Measurements from ENCODE around the gene PTPRT.
"Not testable (repeated sequence)": the region's sequence is repeated elsewhere in the genome, so short reads cannot be mapped to it uniquely, and the experiment has no call there.

PTPRT gene

GRCh38 chr20:42923348-42923918 is 266.3 kb downstream of the PTPRT start:
- in situ Hi-C loops (cut with MboI; ENCODE audit: low sequenced_read_pairs) = no loop called here

- in situ Hi-C loops (cut with MboI; ENCODE audit: low sequenced_read_pairs) = no loop called here
Measured at GRCh38 chr20:42920776-42921175, 268.9 kb downstream of the PTPRT start.

GRCh38 chr20:42919316-42919715 is 270.4 kb downstream of the PTPRT start:
- in situ Hi-C loops (cut with MboI; ENCODE audit: low sequenced_read_pairs) = no loop called here

- in situ Hi-C loops (cut with MboI; ENCODE audit: low sequenced_read_pairs) = no loop called here
Measured at GRCh38 chr20:42915081-42915480, 274.6 kb downstream of the PTPRT start.

- in situ Hi-C loops (cut with MboI; ENCODE audit: low sequenced_read_pairs) = no loop called here
Measured at GRCh38 chr20:42914302-42914701, 275.4 kb downstream of the PTPRT start.

GRCh38 chr20:42910808-42911207 is 278.9 kb downstream of the PTPRT start:
- in situ Hi-C loops (cut with MboI; ENCODE audit: low sequenced_read_pairs) = not testable (repeated sequence)

GRCh38 chr20:42907730-42908129 is 282.0 kb downstream of the PTPRT start:
- in situ Hi-C loops (cut with MboI; ENCODE audit: low sequenced_read_pairs) = no loop called here

- in situ Hi-C loops (cut with MboI; ENCODE audit: low sequenced_read_pairs) = no loop called here
Measured at GRCh38 chr20:42906120-42906519, 283.6 kb downstream of the PTPRT start.

- in situ Hi-C loops (cut with MboI; ENCODE audit: low sequenced_read_pairs) = no loop called here
Measured at GRCh38 chr20:42902509-42902908, 287.2 kb downstream of the PTPRT start.

GRCh38 chr20:42901689-42902440 is 287.8 kb downstream of the PTPRT start:
- in situ Hi-C loops (cut with MboI; ENCODE audit: low sequenced_read_pairs) = no loop called here

GRCh38 chr20:42900764-42901163 is 288.9 kb downstream of the PTPRT start:
- in situ Hi-C loops (cut with MboI; ENCODE audit: low sequenced_read_pairs) = not testable (repeated sequence)

- in situ Hi-C loops (cut with MboI; ENCODE audit: low sequenced_read_pairs) = no loop called here
Measured at GRCh38 chr20:42895020-42895419, 294.7 kb downstream of the PTPRT start.

- in situ Hi-C loops (cut with MboI; ENCODE audit: low sequenced_read_pairs) = no loop called here
Measured at GRCh38 chr20:42894483-42894882, 295.2 kb downstream of the PTPRT start.

- in situ Hi-C loops (cut with MboI; ENCODE audit: low sequenced_read_pairs) = no loop called here
Measured at GRCh38 chr20:42889517-42889916, 300.2 kb downstream of the PTPRT start.

- in situ Hi-C loops (cut with MboI; ENCODE audit: low sequenced_read_pairs) = no loop called here
Measured at GRCh38 chr20:42887281-42887680, 302.4 kb downstream of the PTPRT start.

GRCh38 chr20:42886801-42887200 is 302.9 kb downstream of the PTPRT start:
- in situ Hi-C loops (cut with MboI; ENCODE audit: low sequenced_read_pairs) = no loop called here

GRCh38 chr20:42886046-42886445 is 303.7 kb downstream of the PTPRT start:
- in situ Hi-C loops (cut with MboI; ENCODE audit: low sequenced_read_pairs) = no loop called here

GRCh38 chr20:42875581-42875980 is 314.1 kb downstream of the PTPRT start:
- in situ Hi-C loops (cut with MboI; ENCODE audit: low sequenced_read_pairs) = no loop called here

- in situ Hi-C loops (cut with MboI; ENCODE audit: low sequenced_read_pairs) = no loop called here
Measured at GRCh38 chr20:42873259-42873658, 316.4 kb downstream of the PTPRT start.

- in situ Hi-C loops (cut with MboI; ENCODE audit: low sequenced_read_pairs) = no loop called here
Measured at GRCh38 chr20:42864116-42864515, 325.6 kb downstream of the PTPRT start.

GRCh38 chr20:42862446-42862845 is 327.3 kb downstream of the PTPRT start:
- in situ Hi-C loops (cut with MboI; ENCODE audit: low sequenced_read_pairs) = no loop called here

- in situ Hi-C loops (cut with MboI; ENCODE audit: low sequenced_read_pairs) = no loop called here
Measured at GRCh38 chr20:42857446-42857845, 332.3 kb downstream of the PTPRT start.

GRCh38 chr20:42855896-42856295 is 333.8 kb downstream of the PTPRT start:
- in situ Hi-C loops (cut with MboI; ENCODE audit: low sequenced_read_pairs) = no loop called here
